Measurements from ENCODE around the gene KIF4A.
"Not testable (repeated sequence)": the region's sequence is repeated elsewhere in the genome, so short reads cannot be mapped to it uniquely, and the experiment has no call there.

KIF4A gene

DNA sequence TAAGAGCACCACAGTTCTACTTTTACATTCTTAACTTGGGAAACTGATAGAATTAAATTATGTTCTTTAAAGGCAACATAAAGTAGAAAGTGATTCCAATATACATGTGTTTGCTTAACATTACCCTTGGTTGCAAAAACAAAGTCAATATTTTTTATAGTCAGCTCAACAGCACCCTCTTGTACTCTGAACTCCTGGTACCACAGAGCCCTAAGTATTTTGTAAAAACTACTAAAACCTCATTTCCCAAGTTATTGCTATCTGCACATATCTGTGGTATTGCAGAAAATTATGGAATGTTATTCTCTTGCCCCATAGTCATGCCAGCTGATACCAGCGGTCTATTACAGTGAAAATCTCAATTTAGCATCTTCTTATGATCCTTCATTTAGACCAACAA, 2.9 kb downstream of the KIF4A start:
- no peak for DNase-seq (ENCODE audit: low read depth)

DNA sequence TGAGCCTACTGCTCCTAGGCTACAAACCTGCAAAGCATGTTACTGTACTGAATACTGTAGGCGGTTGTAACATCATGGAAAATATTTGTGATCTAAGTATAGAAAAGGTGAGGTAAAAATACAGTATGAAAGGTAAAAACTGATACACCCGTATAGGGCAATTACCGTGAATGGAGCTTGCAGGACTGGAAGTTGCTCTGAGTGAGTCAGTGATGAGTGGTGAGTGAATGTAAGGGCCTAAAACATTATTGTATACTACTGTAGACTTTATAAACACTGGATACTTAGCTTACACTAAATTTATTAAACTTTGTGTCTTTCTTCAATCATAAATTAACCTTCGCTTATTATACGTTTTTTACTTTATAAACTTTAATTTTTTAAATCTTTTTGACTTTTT, 3.7 kb downstream of the KIF4A start:
- no peak for DNase-seq (ENCODE audit: low read depth)

DNA sequence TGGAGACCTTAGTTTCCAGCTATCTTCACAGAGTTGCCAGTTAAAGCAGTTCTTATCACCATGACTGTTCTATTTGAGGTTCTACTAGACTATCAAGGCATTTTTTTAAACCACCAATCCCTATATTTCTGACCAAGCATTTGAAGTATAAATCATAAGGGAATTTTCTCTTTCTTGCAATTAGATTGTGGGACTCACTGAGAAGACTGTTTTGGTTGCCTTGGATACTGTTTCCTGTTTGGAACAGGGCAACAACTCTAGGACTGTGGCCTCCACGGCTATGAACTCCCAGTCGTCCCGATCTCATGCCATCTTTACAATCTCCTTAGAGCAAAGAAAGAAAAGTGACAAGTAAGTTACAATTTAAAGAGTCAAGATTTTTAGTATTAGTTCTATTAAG, 11.8 kb downstream of the KIF4A start:
- no peak for DNase-seq (ENCODE audit: low read depth)

DNA sequence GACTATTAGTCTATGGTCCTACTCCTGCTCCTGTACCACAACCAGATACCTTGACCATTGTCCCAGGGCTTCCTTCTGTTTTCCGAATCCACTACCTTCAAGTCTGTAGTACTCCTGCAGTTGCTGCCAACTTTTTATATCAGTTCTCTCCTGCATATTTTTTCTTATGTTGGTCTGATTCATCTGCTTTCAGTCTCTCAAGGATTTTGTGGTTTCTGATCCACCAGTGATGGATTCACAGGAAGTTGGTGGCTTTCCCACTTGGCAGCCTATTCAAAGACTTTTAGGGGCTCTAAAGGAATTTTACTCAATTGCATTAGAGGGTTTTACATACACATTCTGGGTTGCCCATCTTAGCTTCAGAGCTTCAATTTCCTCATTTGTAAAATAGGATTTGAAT, 23.6 kb downstream of the KIF4A start:
- no peak for DNase-seq (ENCODE audit: low read depth)

DNA sequence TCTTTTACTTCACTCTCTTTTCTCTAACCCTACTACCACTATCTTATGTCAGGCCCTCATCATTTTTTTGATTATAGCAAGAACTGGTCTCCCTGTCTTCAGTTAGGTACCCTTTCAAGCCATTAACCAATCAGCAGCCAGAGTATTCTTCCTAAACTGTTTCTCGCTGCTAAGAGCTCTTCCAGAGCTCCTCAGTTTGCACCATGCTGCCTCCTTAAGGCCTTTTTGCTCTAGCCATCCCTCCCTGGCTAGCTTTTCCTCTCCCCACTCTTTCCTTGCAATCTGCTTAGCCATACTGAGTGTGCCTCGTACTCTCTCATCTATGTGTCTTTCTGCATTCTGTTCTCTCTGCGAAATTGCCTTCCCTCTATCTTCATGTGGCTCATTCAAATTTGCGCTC, 32.9 kb downstream of the KIF4A start:
- DNase-seq (ENCODE audit: low read depth): no peak

DNA sequence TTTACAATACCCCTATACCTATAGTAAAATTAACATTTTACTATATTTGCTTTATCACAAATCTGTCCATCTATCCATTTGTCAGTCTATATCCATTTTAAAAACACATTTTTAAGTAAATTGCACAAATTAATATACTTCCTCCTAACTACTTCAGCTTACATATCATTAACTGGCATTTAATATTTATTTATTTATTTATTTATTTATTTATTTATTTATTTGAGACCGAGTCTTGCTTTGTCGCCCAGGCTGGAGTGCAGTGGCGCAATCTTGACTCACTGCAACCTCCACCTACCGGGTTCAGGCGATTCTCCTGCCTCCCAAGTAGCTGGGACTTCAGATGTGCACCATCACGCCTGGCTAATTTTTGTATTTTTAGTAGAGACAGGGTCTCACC, 33.7 kb downstream of the KIF4A start:
- DNase-seq (ENCODE audit: low read depth): not testable (repeated sequence)

DNA sequence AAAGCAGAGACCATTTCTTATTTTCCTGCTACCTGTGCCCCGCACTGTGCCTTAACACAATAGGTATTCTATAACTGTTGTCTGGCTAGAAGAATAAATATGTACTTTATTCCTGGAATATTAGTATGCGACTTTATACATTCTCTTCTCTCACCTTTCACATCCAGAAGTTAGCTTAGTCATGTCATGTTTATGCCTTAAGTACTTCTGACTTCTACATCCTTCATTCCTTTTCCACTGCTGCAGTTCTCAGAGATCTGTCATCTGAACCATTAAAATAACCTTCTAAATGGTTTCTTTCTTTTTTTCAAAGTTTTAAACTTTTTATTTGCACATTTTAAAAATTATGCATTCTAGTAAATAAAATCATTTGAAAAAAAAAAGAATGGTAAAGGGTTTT, 34.4 kb downstream of the KIF4A start:
- DNase-seq (ENCODE audit: low read depth): no peak

DNA sequence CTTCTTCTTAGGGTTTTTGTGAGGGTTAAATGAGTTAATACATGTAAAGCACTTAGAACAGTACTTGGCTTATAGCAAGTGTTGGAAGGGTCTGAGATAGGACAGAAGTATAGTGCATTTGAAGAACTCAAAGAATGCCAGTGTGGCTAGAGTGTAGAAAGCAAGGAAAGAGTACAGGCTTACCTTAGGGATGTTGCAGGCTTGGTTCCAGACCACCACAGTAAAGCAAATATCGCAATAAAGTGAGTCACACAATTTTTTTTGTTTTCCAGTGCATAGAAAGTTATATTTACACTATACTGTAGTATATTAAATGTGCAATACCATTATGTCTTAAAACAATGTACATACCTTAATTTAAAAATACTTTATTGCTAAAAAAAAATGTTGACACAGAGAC, 41.3 kb downstream of the KIF4A start:
- DNase-seq (ENCODE audit: low read depth): no peak

DNA sequence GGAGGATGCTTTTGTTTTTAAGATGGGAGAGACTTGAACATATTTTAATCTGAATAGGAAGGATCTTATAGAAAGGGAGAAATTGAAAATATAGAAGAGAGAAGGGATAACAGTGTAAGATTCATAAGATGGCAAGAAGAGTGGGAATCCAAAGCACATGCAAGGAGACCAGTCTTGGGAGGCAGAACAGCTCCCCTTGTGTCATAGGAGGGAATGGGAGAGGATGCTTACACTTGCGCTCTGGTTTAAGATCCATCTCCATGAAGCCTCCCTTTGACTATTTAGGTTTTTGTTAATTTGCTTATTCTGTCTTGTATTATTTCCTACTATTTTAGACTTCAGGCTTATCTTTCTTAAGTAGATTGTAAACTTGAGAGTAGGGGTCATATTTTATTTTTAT, 42.7 kb downstream of the KIF4A start:
- DNase-seq (ENCODE audit: low read depth): no peak

DNA sequence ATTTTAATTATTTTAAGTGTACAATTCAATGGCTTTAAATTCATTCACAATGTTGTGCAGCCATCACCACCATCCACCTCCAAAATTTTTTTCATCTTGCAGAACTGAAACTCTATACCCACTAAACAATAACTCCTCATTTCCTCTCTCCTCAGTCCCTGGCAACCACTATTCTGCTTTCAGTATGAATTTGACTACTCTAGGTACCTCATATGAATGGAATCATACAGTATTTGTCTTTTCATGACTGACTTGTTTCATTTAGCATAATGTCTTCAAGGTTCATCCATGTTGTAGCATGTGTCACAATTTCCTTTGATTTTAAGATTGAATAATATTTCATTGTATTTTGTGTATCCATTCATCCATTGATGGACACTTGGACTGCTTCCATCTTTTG, 46.9 kb downstream of the KIF4A start:
- DNase-seq (ENCODE audit: low read depth): no peak

DNA sequence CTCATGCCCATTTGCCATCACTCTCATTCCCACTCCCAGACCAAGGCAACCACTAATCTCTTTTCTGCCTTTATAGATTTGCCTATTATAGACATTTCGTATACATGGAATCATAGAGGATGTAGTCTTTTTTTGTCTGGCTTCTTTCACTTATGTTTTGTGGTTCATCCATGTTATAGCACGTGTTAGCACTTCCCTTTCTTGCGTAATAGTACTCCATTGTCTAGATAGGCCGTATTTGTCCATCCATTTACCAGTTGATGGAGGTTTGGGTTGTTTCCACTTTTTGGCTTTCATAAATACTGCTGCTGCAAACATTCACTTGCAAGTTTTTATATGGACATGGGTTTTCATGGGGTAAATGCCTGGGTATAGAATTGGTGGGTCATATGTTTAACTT, 48.4 kb downstream of the KIF4A start:
- no peak for DNase-seq (ENCODE audit: low read depth)

DNA sequence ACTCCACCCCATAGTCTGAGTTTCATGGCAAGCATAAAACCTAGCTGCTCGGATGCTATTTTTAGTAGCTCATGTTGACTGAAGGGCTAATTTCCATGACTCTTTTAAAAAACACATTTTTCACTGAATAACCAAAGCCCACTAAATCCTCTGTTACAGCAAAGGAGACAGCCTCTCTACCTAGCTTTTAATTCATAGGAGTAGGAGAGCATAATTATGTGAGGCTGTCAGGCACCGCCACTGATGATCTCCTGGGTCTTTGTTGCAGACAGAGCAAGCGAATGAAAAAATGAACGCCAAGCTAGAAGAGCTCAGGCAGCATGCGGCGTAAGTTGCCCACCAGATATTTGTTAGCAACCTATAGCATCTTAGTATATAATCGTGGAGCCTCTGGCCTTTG, 53.5 kb downstream of the KIF4A start:
- no peak for DNase-seq (ENCODE audit: low read depth)

DNA sequence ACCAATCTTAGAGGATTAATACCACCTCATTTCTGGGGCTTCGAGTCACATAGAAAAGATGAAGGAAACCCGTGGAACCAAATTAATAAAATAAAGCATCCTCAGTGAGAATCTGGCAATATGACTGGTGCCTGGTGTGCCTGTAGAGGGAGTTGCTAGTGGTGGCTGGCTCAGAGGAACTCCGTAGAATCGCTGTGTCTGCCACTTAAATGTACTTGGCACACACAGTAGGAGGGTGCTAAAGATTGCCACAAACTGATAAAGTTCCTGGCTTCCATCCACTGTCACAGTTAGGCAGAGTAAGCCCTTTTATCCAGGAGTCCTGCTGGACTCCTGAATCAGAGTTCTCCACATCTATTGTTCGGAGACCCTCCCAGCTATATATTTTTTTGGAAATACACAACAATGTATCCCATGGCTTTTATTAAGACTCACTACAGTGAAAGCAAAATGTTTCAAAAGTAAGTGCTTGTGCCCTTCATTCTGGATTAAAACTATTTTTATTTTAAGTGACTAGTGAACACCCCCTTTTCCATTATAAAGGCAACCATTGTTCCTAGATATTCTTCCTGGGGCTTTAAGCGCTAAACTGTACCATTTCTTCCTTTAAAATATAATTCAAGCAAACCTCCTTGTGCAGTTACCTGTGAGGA, 56.6 kb downstream of the KIF4A start:
- no peak for DNase-seq (ENCODE audit: low read depth)

DNA sequence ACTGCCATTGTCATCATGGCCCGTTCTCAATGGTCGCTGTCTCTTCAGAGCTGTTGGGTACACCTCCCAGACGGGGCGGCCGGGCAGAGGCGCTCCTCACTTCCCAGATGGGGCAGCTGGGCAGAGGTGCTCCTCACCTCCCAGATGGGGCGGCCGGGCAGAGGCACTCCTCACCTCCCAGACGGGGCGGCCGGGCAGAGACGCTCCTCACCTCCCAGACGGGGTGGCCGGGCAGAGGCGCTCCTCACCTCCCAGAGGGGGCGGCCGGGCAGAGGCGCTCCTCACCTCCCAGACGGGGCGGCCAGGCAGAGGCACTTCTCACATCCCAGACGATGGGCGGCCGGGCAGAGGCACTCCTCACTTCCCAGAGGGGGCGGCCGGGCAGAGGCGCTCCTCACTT, 58.9 kb downstream of the KIF4A start:
- not testable (repeated sequence) for DNase-seq (ENCODE audit: low read depth)

DNA sequence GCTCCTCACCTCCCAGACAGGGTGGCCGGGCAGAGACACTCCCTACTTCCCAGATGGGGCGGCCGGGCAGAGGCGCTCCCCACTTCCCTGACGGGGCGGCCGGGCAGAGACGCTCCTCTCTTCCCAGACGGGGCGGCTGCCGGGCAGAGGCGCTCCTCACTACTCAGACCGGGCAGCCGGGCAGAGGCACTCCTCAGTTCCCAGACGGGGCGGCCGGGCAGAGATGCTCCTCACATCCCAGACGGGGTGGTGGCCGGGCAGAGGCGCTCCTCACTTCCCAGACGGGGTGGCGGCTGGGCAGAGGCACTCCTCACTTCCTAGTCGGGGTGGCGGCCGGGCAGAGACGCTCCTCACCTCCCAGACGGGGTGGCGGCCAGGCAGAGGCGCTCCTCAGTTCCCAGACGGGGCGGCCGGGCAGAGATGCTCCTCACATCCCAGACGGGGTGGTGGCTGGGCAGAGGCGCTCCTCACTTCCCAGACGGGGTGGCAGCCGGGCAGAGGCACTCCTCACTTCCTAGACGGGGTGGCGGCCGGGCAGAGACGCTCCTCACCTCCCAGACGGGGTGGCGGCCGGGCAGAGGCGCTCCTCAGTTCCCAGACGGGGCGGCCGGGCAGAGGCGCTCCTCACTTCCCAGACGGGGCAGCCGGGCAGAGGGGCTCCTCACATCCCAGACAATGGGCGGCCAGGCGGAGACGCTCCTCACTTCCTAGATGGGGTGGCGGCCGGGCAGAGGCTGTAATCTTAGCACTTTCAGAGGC, 59.6 kb downstream of the KIF4A start:
- not testable (repeated sequence) for DNase-seq (ENCODE audit: low read depth)

DNA sequence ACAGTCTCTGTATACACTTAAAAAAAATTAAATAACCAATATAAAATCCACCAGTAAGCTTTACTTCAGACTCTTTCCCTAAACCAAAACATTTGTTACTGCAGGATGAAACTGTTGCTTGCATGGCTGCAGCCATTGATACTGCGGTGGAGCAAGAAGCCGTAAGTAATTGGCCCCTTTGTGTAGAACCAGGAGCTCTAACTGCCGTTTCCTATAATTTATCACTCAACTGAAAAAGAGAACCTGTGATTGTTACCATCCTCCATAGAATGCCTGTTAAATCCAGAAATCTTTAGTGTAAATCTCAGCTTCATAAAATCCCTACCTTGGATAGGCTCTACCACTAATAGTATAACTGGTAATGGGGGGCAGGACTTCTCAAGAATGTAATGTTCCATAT, 62.6 kb downstream of the KIF4A start:
- DNase-seq (ENCODE audit: low read depth): no peak

DNA sequence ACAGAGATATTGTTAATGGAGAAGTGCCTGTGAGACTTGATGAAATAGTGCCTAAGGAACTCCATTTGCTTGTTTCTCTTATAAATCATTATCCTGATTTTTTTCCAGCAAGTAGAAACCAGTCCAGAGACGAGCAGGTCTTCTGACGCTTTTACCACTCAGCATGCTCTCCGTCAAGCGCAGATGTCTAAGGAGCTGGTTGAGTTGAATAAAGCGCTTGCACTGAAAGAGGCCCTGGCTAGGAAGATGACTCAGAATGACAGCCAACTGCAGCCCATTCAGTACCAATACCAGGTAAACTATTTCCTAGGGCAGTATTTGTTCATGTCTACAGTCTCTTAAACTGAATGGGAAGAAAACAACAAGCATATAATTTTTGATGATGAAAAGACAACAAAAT, 63.6 kb downstream of the KIF4A start:
- no peak for DNase-seq (ENCODE audit: low read depth)

DNA sequence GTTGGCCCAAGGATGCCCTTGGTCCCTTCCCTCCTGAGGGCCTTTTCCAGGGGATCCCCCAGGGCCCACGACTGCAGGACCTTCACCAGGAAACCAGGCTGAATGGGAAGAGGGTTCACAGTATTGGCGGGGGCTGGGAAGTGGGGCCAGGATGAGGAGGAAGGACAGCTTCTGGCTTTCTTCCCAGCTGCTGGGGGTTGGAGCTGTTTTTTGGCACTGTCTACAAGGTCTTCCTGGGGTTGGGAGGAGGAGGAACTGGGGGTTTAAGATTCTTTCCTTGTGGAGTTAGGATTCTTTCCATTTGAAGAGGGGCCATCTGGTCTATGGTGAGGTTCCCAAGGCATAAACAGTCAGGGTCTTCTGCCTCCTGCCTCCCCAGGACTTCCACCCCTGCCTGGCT, 64.8 kb downstream of the KIF4A start:
- no peak for DNase-seq (ENCODE audit: low read depth)

DNA sequence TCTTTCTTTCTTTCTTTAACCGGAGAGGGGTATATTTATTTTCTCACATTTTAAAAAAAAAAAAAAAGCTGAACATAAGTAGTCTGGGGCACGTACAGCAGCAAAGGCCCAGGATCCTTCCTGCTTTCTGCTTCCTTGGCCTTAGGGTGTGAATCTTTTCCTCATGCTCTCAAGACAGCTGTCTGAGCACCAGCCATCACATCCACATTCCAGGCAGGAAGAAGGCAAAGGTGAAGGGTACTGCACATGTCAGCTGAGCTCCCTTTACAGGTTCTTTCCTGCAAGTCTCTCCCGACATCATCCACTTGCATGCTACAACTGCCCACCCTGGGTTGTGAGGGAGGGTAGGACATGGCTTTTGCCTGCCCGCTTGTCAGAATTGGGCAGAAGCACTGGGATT, 69.6 kb downstream of the KIF4A start:
- DNase-seq (ENCODE audit: low read depth): no peak

DNA sequence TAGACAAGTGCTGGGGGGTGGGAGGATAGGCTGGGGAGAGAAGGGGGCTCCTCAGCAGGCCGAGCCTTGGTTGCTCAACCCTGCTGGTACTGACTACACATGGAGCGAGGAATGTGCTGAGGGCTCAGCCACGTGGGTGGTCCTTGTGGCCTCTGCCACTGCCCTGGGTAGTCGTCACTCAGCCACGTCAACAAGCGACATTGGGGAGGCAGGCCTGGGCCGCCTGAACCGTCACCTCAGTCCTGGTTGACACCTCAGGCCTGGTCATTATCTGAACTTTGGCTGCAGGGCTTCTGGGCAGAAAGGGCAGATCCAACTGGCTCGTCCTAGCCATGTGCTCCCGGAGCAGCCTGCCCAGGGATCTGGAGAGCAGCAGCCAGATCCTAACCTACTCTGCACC, 70.5 kb downstream of the KIF4A start:
- DNase-seq (ENCODE audit: low read depth): no peak

DNA sequence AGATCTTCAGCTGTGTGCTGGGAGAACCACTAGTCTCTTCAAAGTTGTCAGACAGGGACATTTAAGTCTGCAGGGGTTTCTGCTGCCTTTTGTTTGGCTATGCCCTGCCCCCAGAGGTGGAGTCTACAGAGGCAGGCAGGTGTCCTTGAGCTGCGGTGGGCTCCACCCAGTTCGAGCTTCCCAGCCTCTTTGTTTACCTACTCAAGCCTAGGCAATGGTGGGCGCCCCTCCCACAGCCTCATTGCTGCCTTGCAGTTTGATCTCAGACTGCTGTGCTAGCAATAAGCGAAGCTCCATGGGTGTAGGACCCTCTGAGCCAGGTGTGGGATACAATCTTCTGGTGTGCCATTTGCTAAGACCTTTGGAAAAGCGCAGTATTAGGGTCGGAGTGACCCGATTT, 78.8 kb downstream of the KIF4A start:
- not testable (repeated sequence) for DNase-seq (ENCODE audit: low read depth)

DNA sequence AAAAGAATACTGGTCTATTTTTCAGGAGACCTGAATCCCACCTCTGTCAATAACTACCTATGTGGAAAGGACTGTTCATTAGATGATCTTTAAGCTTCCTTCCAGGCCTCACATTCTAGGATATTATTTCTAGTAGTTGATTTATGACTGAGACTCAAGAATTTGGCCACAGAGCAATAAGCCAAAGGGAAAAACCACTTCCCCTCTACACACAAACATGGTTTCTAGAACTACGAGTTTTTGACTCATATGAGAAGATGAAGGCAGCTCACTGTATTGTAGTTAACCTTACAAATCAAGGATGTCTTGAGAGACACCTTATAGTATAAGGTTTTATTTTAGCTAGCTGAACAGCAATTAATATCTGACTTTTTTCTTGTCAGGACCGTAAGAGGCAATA, 96.3 kb downstream of the KIF4A start:
- no peak for DNase-seq (ENCODE audit: low read depth)

DNA sequence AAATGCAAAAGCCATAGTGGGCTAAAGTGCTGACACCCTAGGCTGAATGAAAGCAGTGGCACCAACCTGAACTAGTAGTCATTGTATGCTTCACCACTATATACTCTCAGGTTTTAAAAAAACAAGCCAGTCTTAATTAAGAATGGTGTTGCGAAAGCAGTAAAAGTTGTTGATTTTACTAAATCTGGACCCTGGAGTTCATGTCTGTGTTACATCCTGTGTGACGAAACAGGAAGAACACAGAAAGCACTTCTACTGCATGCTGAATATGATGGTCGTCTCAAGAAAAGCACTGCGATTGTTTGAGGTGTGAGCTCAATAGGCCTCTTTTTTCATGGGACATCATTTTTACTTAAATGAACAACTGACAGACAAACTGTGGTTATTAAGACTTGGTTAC, 109.0 kb downstream of the KIF4A start:
- no peak for DNase-seq (ENCODE audit: low read depth)

DNA sequence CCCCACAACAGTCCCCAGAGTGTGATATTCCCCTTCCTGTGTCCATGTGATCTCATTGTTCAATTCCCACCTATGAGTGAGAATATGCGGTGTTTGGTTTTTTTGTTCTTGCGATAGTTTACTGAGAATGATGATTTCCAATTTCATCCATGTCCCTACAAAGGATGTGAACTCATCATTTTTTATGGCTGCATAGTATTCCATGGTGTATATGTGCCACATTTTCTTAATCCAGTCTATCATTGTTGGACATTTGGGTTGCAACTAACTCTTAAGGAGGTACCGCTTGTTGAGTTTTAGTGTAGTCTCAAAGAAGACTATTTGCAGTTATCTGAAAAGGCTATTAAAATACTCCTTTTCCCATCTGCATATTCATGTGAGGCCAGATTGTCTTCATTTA, 110.3 kb downstream of the KIF4A start:
- not testable (repeated sequence) for DNase-seq (ENCODE audit: low read depth)

Data from fibroblast of the conjunctiva (primary cell).